ENCODE data around the gene XCL2.

GRCh38 chr1:168583571-168583970, 39.8 kb upstream of the XCL2 start:
- TF ChIP-seq CTCF (IDR thresholded peaks at IDR 0.05) = no peak
- TF ChIP-seq ZFX (IDR thresholded peaks at IDR 0.05; ENCODE audit: borderline replicate concordance) = no peak

All from 22Rv1 (cell line).